Ascending aorta (tissue), 2 donors: ENCODE results near the gene KSR2. TPM values are rescaled to one million over a fixed set of nuclear protein-coding genes. Genes with fewer than 3 reads are reported as not detected.

ENCODE experiments used
- DNase-seq, 2 donors: peaks; one replicate each; pipeline ENCODE4 v3.0.0-alpha.2; 2019; ENCODE audit warnings: low spot score in 2 of 2
- H3K27ac ChIP-seq, 2 donors: fragments of 200-600 bp; sonication (generic); one replicate each; pipeline ENCODE4 v1.5.1; 2016 to 2017; ENCODE audit warnings: mild to moderate bottlenecking in 1 of 2
- H3K27me3 ChIP-seq: fragments of 200-600 bp; sonication (generic); one replicate; pipeline ENCODE4 v1.5.1; 2017
- H3K36me3 ChIP-seq, 2 donors: fragments of 200-600 bp; sonication (generic); one replicate each; pipeline ENCODE4 v1.5.1; 2016
- H3K4me1 ChIP-seq, 2 donors: fragments of 200-600 bp; sonication (generic); one replicate each; pipeline ENCODE4 v1.5.1; 2016 to 2017; ENCODE audit warnings: mild to moderate bottlenecking in 1 of 2
- H3K4me3 ChIP-seq, 2 donors: fragments of 200-600 bp; sonication (generic); one replicate each; pipeline ENCODE4 v1.5.1; 2016 to 2017; ENCODE audit warnings: mild to moderate bottlenecking in 1 of 2
- H3K9me3 ChIP-seq, 2 donors: fragments of 200-600 bp; sonication (generic); one replicate each; pipeline ENCODE4 v1.5.1; 2016
- CTCF ChIP-seq, 3 experiments: fragments of 200-600 bp in 2 of 3; fragments of 450-650 bp in 1 of 3; sonication (generic) in 2 of 3; IDR thresholded peaks; one replicate each; pipeline ENCODE4 v1.5.1; 2016 to 2019; ENCODE audit warnings: antibody characterized with exemption in 3 of 3, mild to moderate bottlenecking in 1 of 3, moderate library complexity in 1 of 3
- intact Hi-C: fragments of 100-400 bp; cut with DNase I; formaldehyde crosslinking; loops from one replicate; pipeline ENCODE4 v1.15.1; 2023
- total RNA-seq: library from RNA; depleted of rRNA; stranded (reverse); fragments of >200 nt; gene quantifications from one replicate; pipeline ENCODE4 v1.1.0, GENCODE V29; 2016

KSR2 gene
- total RNA-seq, 1 donor from 2014 or later, result 0.11 TPM

- no peaks in the 10 kb centered on the region for H3K4me1 ChIP-seq
- H3K27me3 ChIP-seq, result no peaks in the 10 kb centered on the region
- H3K27ac ChIP-seq, result no peak overlapping the region
- H3K9me3 ChIP-seq, result no peaks in the 10 kb centered on the region
- no peak for TF ChIP-seq CTCF (IDR thresholded peaks at IDR 0.05)
- DNase-seq, result no peak
- no peaks in the 10 kb centered on the region for H3K36me3 ChIP-seq
- no peak overlapping the region for H3K4me3 ChIP-seq
- intact Hi-C loops, result no loop called here
Observed at GRCh38 chr12:117592588-117593305, 376.0 kb downstream of the KSR2 start.

- intact Hi-C loops, result no loop called here
- no peak for TF ChIP-seq CTCF (IDR thresholded peaks at IDR 0.05)
Observed at GRCh38 chr12:117590999-117591398, 377.8 kb downstream of the KSR2 start.

GRCh38 chr12:117590386-117590785 is 378.4 kb downstream of the KSR2 start:
- H3K9me3 ChIP-seq, result no peaks in the 10 kb centered on the region
- no peaks in the 10 kb centered on the region for H3K36me3 ChIP-seq
- H3K27ac ChIP-seq, result no peak overlapping the region
- intact Hi-C loops, result no loop called here
- no peaks in the 10 kb centered on the region for H3K27me3 ChIP-seq
- no peak overlapping the region for H3K4me3 ChIP-seq
- H3K4me1 ChIP-seq, result no peaks in the 10 kb centered on the region
- no peak for TF ChIP-seq CTCF (IDR thresholded peaks at IDR 0.05)
- DNase-seq, result no peak

More at GRCh38 chr12:117590999-117591398, 377.8 kb downstream of the KSR2 start:
- DNase-seq, result no peak
- Histone ChIP-seq H3K4me1 (no peaks in the 10 kb centered on the region), H3K27ac (no peak overlapping the region), H3K9me3 (no peaks in the 10 kb centered on the region), H3K36me3 (no peaks in the 10 kb centered on the region), H3K27me3 (no peaks in the 10 kb centered on the region), H3K4me3 (no peak overlapping the region)

GRCh38 chr12:117589021-117589420 is 379.8 kb downstream of the KSR2 start:
- no peaks in the 10 kb centered on the region for H3K36me3 ChIP-seq
- no peak overlapping the region for H3K27ac ChIP-seq
- no peak for DNase-seq
- H3K4me1 ChIP-seq, result no peaks in the 10 kb centered on the region
- intact Hi-C loops, result loop anchor here (5.0 kb wide), 1 partner anchor 377 kb away; no protein-coding TSS in a partner anchor
- no peaks in the 10 kb centered on the region for H3K9me3 ChIP-seq
- H3K4me3 ChIP-seq, result no peak overlapping the region
- TF ChIP-seq CTCF (IDR thresholded peaks at IDR 0.05), result no peak
- H3K27me3 ChIP-seq, result no peaks in the 10 kb centered on the region

GRCh38 chr12:117587631-117588287 is 381.0 kb downstream of the KSR2 start:
- Histone ChIP-seq H3K36me3 (no peaks in the 10 kb centered on the region), H3K4me1 (no peaks in the 10 kb centered on the region), H3K4me3 (no peak overlapping the region), H3K9me3 (no peaks in the 10 kb centered on the region), H3K27ac (no peak overlapping the region), H3K27me3 (no peaks in the 10 kb centered on the region)
- DNase-seq, result no peak
- TF ChIP-seq CTCF (IDR thresholded peaks at IDR 0.05), result peak in 2 of 3 experiments; percentile 59 to 69
- intact Hi-C loops, result loop anchor here (1.0 to 5.0 kb wide), 2 partner anchors 220 to 375 kb away; no protein-coding TSS in a partner anchor
